MM.1S (cell line): Measurements from ENCODE around the gene UTF1.

ENCODE experiments used
- EZH2 ChIP-seq: fragments of 300-600 bp; sonication (generic); optimal IDR thresholded peaks from 2 replicates; pipeline ENCODE3; 2017; ENCODE audit warnings: low read depth, mild to moderate bottlenecking, antibody characterized with exemption, low read length, mixed read lengths
- EZH2phosphoT487 ChIP-seq: fragments of 300-600 bp; sonication (generic); IDR thresholded peaks from 2 replicates; pipeline ENCODE4 v1.6.1; 2018; ENCODE audit warnings: antibody characterized with exemption, low read length
- TF ChIP-seq, protein P1 (sequence below): fragments of 300-600 bp; sonication (generic); IDR thresholded peaks from 2 replicates; pipeline ENCODE4 v1.5.1; 2016; ENCODE audit warnings: antibody characterized with exemption, low read length, mixed read lengths

DNA sequence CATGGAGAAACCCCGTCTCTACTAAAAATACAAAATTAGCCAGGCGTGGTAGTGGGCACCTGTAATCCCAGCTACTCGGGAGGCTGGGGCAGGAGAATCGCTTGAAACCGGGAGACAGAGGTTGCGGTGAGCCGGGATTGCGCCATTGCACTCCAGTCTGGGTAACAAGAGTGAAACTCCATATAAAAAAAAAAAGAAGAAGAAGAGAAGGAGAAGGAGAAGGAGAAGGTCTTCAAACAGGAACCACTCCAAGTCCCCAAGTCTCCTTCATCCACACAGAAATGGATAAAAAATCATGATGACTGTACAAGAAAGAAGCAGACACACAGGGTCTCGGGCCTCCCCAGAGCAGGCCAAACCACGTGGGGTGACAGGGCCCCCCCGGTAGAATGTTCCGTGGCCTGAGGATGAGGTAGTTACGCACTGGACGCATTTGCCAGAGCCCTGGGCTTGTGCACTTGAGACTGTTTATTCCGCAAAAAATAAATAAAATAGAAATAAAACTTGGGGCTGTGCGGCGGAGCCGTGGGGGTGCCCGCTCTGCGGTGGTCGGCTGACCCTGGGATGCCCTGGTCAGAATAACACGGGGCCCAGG is 23.4 kb downstream of the UTF1 start:
- TF ChIP-seq EZH2: no peak
- TF ChIP-seq, protein P1, sequence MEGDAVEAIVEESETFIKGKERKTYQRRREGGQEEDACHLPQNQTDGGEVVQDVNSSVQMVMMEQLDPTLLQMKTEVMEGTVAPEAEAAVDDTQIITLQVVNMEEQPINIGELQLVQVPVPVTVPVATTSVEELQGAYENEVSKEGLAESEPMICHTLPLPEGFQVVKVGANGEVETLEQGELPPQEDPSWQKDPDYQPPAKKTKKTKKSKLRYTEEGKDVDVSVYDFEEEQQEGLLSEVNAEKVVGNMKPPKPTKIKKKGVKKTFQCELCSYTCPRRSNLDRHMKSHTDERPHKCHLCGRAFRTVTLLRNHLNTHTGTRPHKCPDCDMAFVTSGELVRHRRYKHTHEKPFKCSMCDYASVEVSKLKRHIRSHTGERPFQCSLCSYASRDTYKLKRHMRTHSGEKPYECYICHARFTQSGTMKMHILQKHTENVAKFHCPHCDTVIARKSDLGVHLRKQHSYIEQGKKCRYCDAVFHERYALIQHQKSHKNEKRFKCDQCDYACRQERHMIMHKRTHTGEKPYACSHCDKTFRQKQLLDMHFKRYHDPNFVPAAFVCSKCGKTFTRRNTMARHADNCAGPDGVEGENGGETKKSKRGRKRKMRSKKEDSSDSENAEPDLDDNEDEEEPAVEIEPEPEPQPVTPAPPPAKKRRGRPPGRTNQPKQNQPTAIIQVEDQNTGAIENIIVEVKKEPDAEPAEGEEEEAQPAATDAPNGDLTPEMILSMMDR: no peak
- no peak for TF ChIP-seq EZH2phosphoT487
